ENCODE measurements around the gene PMAIP1. TPM values are rescaled to one million over a fixed set of nuclear protein-coding genes. Genes with fewer than 3 reads are reported as not detected.
"Not testable (repeated sequence)": the region's sequence is repeated elsewhere in the genome, so short reads cannot be mapped to it uniquely, and the experiment has no call there.

PMAIP1 gene
- total and polyA plus RNA-seq, 10 donors: 2.7 to 10.1 (median 6.3) TPM

GRCh38 chr18:59853380-59853779 is 46.4 kb upstream of the PMAIP1 start:
- TF ChIP-seq POLR2AphosphoS5 (IDR thresholded peaks at IDR 0.05) (no peak), CTCF (IDR thresholded peaks at IDR 0.05 in 8 of 11, conservative IDR thresholded peaks at IDR 0.05 in 3 of 11) (no peak), POLR2A (IDR thresholded peaks at IDR 0.05) (no peak)
- H3K27ac ChIP-seq: no peak overlapping the region
- H3K4me1 ChIP-seq: no peaks in the 10 kb centered on the region
- no peaks in the 10 kb centered on the region for H3K36me3 ChIP-seq
- H3K4me3 ChIP-seq: no peak overlapping the region
- no peaks in the 10 kb centered on the region for H3K9me3 ChIP-seq
- intact Hi-C loops (cut with DNase I; ENCODE audit: low total_unique reads): no loop called here
- no peak for DNase-seq
- H3K27me3 ChIP-seq (replicated peaks in 1 of 7): peaks cover 0 to 10% (median 0%) of the 10 kb centered on the region in 7 donors
- 57 to 80% (median 76%) methylated on average over 3 of the region's 3 CpGs for WGBS, 5 donors

GRCh38 chr18:59853988-59854387 is 45.8 kb upstream of the PMAIP1 start:
- DNase-seq; H3K4me1 ChIP-seq; intact Hi-C loops (cut with DNase I; ENCODE audit: low total_unique reads); H3K4me3 ChIP-seq; H3K36me3 ChIP-seq; H3K9me3 ChIP-seq; H3K27ac ChIP-seq: not testable (repeated sequence)
- WGBS, 5 donors: 93 to 99% (median 94%) methylated on average over 4 of the region's 4 CpGs
- peaks cover 0 to 13% (median 0%) of the 10 kb centered on the region in 7 donors for H3K27me3 ChIP-seq (replicated peaks in 1 of 7)

GRCh38 chr18:59861009-59861408 is 38.8 kb upstream of the PMAIP1 start:
- no peak for TF ChIP-seq POLR2AphosphoS5 (IDR thresholded peaks at IDR 0.05)
- TF ChIP-seq CTCF (IDR thresholded peaks at IDR 0.05 in 8 of 11, conservative IDR thresholded peaks at IDR 0.05 in 3 of 11): no peak
- no peak for TF ChIP-seq POLR2A (IDR thresholded peaks at IDR 0.05)
- H3K27me3 ChIP-seq (replicated peaks in 1 of 7): peaks cover 0 to 13% (median 0%) of the 10 kb centered on the region in 7 donors
- 70 to 94% (median 80%) methylated on average over 4 of the region's 4 CpGs for WGBS, 5 donors
- no peak overlapping the region for H3K27ac ChIP-seq
- H3K9me3 ChIP-seq: peaks cover 0 to 9% (median 0%) of the 10 kb centered on the region in 8 donors
- DNase-seq: no peak
- H3K4me3 ChIP-seq: no peak overlapping the region
- intact Hi-C loops (cut with DNase I; ENCODE audit: low total_unique reads): no loop called here
- no peaks in the 10 kb centered on the region for H3K4me1 ChIP-seq
- H3K36me3 ChIP-seq: no peaks in the 10 kb centered on the region

- peaks cover 0 to 13% (median 0%) of the 10 kb centered on the region in 7 donors for H3K27me3 ChIP-seq (replicated peaks in 1 of 7)
- no peak for TF ChIP-seq POLR2A (IDR thresholded peaks at IDR 0.05)
- TF ChIP-seq CTCF (IDR thresholded peaks at IDR 0.05 in 8 of 11, conservative IDR thresholded peaks at IDR 0.05 in 3 of 11): no peak
- no peak for TF ChIP-seq POLR2AphosphoS5 (IDR thresholded peaks at IDR 0.05)
- no peak for DNase-seq
- intact Hi-C loops (cut with DNase I; ENCODE audit: low total_unique reads): no loop called here
- no peaks in the 10 kb centered on the region for H3K4me1 ChIP-seq
- H3K27ac ChIP-seq: no peak overlapping the region
- H3K4me3 ChIP-seq: no peak overlapping the region
- WGBS, 5 donors: 49 to 58% (median 55%) methylated on average over 7 of the region's 7 CpGs
- no peaks in the 10 kb centered on the region for H3K36me3 ChIP-seq
- peaks cover 0 to 9% (median 0%) of the 10 kb centered on the region in 8 donors for H3K9me3 ChIP-seq
Measured at GRCh38 chr18:59861963-59862819, 37.6 kb upstream of the PMAIP1 start.

All from spleen (tissue), 11 donors.